ENCODE data around the gene PPP3R1.

PPP3R1 gene

GRCh38 chr2:68238955-68239822 lies 13.1 kb downstream of the PPP3R1 start:
- TF ChIP-seq FOXP2 (optimal IDR thresholded peaks at IDR 0.05; ENCODE audit: borderline replicate concordance, extremely low read depth, extremely low read length, insufficient read depth): no peak
- no peak for TF ChIP-seq POLR2AphosphoS5 (IDR thresholded peaks at IDR 0.05; ENCODE audit: low read depth, low read length)
- no peak for TF ChIP-seq SIN3A (IDR thresholded peaks at IDR 0.05; ENCODE audit: borderline replicate concordance, insufficient read depth, low read length)
- no peak for TF ChIP-seq TAF1 (IDR thresholded peaks at IDR 0.05; ENCODE audit: borderline replicate concordance, insufficient read depth, low read length)
- TF ChIP-seq REST (IDR thresholded peaks at IDR 0.05; ENCODE audit: insufficient read depth in 1 of 2, low read depth in 2 of 2, low read length in 2 of 2): no peak

- TF ChIP-seq SIN3A (IDR thresholded peaks at IDR 0.05; ENCODE audit: borderline replicate concordance, insufficient read depth, low read length) (no peak), REST (IDR thresholded peaks at IDR 0.05; ENCODE audit: insufficient read depth in 1 of 2, low read depth in 2 of 2, low read length in 2 of 2) (no peak), FOXP2 (optimal IDR thresholded peaks at IDR 0.05; ENCODE audit: borderline replicate concordance, extremely low read depth, extremely low read length, insufficient read depth) (no peak), POLR2AphosphoS5 (IDR thresholded peaks at IDR 0.05; ENCODE audit: low read depth, low read length) (no peak), TAF1 (IDR thresholded peaks at IDR 0.05; ENCODE audit: borderline replicate concordance, insufficient read depth, low read length) (no peak)
These were observed 14.3 kb downstream of the PPP3R1 start for GRCh38 chr2:68237976-68238580.

GRCh38 chr2:68237404-68237803 lies 14.9 kb downstream of the PPP3R1 start:
- TF ChIP-seq POLR2AphosphoS5 (IDR thresholded peaks at IDR 0.05; ENCODE audit: low read depth, low read length) (no peak), FOXP2 (optimal IDR thresholded peaks at IDR 0.05; ENCODE audit: borderline replicate concordance, extremely low read depth, extremely low read length, insufficient read depth) (no peak), SIN3A (IDR thresholded peaks at IDR 0.05; ENCODE audit: borderline replicate concordance, insufficient read depth, low read length) (no peak), TAF1 (IDR thresholded peaks at IDR 0.05; ENCODE audit: borderline replicate concordance, insufficient read depth, low read length) (no peak), REST (IDR thresholded peaks at IDR 0.05; ENCODE audit: insufficient read depth in 1 of 2, low read depth in 2 of 2, low read length in 2 of 2) (no peak)

- TF ChIP-seq TAF1 (IDR thresholded peaks at IDR 0.05; ENCODE audit: borderline replicate concordance, insufficient read depth, low read length) (no peak), REST (IDR thresholded peaks at IDR 0.05; ENCODE audit: insufficient read depth in 1 of 2, low read depth in 2 of 2, low read length in 2 of 2) (no peak), FOXP2 (optimal IDR thresholded peaks at IDR 0.05; ENCODE audit: borderline replicate concordance, extremely low read depth, extremely low read length, insufficient read depth) (no peak), POLR2AphosphoS5 (IDR thresholded peaks at IDR 0.05; ENCODE audit: low read depth, low read length) (no peak), SIN3A (IDR thresholded peaks at IDR 0.05; ENCODE audit: borderline replicate concordance, insufficient read depth, low read length) (no peak)
These were observed 15.5 kb downstream of the PPP3R1 start for GRCh38 chr2:68236876-68237275.

Data from PFSK-1 (cell line).